SU-DHL-6 (cell line): ENCODE measurements around the gene NUBPL.
"Not testable (repeated sequence)": the region's sequence is repeated elsewhere in the genome, so short reads cannot be mapped to it uniquely, and the experiment has no call there.

Experiments used
- H2AFZ ChIP-seq: fragments of 200-600 bp; sonication (generic); 2 replicates; pipeline ENCODE4 v1.6.1; 2014; ENCODE audit warnings: low read depth, mild to moderate bottlenecking, moderate library complexity, mixed read lengths, antibody characterized with exemption, low read length; ENCODE audit not compliant: severe bottlenecking
- H3F3A ChIP-seq: fragments of 200-600 bp; shearing (Covaris generic); 2 replicates; pipeline ENCODE4 v1.6.0; 2016; ENCODE audit warnings: antibody characterized with exemption, mild to moderate bottlenecking; ENCODE audit not compliant: insufficient read depth
- H3K27ac ChIP-seq: fragments of 200-600 bp; sonication (generic); 2 replicates; pipeline ENCODE4 v1.5.1; 2016; ENCODE audit warnings: low read depth, mild to moderate bottlenecking, low read length, moderate library complexity, mixed read lengths
- H3K27me3 ChIP-seq: fragments of 200-600 bp; sonication (generic), shearing (Covaris generic); 2 replicates; pipeline ENCODE4 v1.6.0; 2014; ENCODE audit warnings: mild to moderate bottlenecking, low read length
- H3K36me3 ChIP-seq: fragments of 200-600 bp; sonication (generic); 2 replicates; pipeline ENCODE4 v1.6.1; 2014; ENCODE audit warnings: mild to moderate bottlenecking, low read length, mixed read lengths
- H3K4me2 ChIP-seq: fragments of 300-600, 200-600 bp; shearing (Covaris generic), sonication (generic); 2 replicates; pipeline ENCODE4 v1.6.0; 2014; ENCODE audit warnings: low read length, low read depth, mild to moderate bottlenecking; ENCODE audit not compliant: poor library complexity, severe bottlenecking
- H3K4me3 ChIP-seq: fragments of 200-600 bp; sonication (generic); 2 replicates; pipeline ENCODE4 v1.5.1; 2014; ENCODE audit warnings: antibody characterized with exemption, low read length, mild to moderate bottlenecking, mixed read lengths; ENCODE audit not compliant: insufficient read depth, poor library complexity, severe bottlenecking
- H3K79me2 ChIP-seq: fragments of 200-600 bp; sonication (generic); 2 replicates; pipeline ENCODE4 v1.6.1; 2014; ENCODE audit warnings: mild to moderate bottlenecking, low read length, moderate library complexity; ENCODE audit not compliant: insufficient read depth
- H3K9ac ChIP-seq: fragments of 200-600 bp; sonication (generic); 2 replicates; pipeline ENCODE4 v1.7.0; 2014; ENCODE audit warnings: mild to moderate bottlenecking, low read length
- H3K9me2 ChIP-seq: fragments of 200-600 bp; sonication (generic); replicated peaks from 2 replicates; pipeline ENCODE4 v1.6.1; 2014; ENCODE audit warnings: low read length; ENCODE audit not compliant: insufficient read depth
- H3K9me3 ChIP-seq: fragments of 200-600 bp; sonication (generic); 2 replicates; pipeline ENCODE4 v1.6.1; 2014; ENCODE audit warnings: low read length, mixed read lengths; ENCODE audit not compliant: insufficient read depth
- H4K20me1 ChIP-seq: fragments of 200-600 bp; sonication (generic); 2 replicates; pipeline ENCODE4 v1.6.1; 2014; ENCODE audit warnings: low read depth, mild to moderate bottlenecking, antibody characterized with exemption, low read length, moderate library complexity, mixed read lengths
- CTCF ChIP-seq: fragments of 200-600 bp; sonication (generic); IDR thresholded peaks from one replicate; pipeline ENCODE4 v1.5.1; 2017; ENCODE audit warnings: antibody characterized with exemption, mild to moderate bottlenecking, low read length, moderate library complexity; ENCODE audit not compliant: insufficient read depth, poor library complexity, severe bottlenecking
- EZH2phosphoT487 ChIP-seq: fragments of 200-600 bp; sonication (generic), shearing (Covaris generic); conservative IDR thresholded peaks from 2 replicates; pipeline ENCODE4 v1.6.1; 2018; ENCODE audit warnings: mild to moderate bottlenecking, antibody characterized with exemption, low read length, moderate library complexity, mixed read lengths

The NUBPL gene

GRCh38 chr14:31854508-31855075 is 293.4 kb downstream of the NUBPL start:
- Histone ChIP-seq H3K36me3 (no peaks in the 10 kb centered on the region), H3K27me3 (no peaks in the 10 kb centered on the region), H4K20me1 (no peaks in the 10 kb centered on the region), H3K27ac (no peak overlapping the region), H3K4me3 (no peak overlapping the region), H3K9me2 (no peaks in the 10 kb centered on the region), H2AFZ (no peak overlapping the region), H3K9me3 (no peaks in the 10 kb centered on the region), H3K79me2 (no peaks in the 10 kb centered on the region), H3K4me2 (no peak overlapping the region), H3K9ac (no peak overlapping the region), H3F3A (no peaks in the 10 kb centered on the region)
- no peak for TF ChIP-seq CTCF
- no peak for TF ChIP-seq EZH2phosphoT487

DNA sequence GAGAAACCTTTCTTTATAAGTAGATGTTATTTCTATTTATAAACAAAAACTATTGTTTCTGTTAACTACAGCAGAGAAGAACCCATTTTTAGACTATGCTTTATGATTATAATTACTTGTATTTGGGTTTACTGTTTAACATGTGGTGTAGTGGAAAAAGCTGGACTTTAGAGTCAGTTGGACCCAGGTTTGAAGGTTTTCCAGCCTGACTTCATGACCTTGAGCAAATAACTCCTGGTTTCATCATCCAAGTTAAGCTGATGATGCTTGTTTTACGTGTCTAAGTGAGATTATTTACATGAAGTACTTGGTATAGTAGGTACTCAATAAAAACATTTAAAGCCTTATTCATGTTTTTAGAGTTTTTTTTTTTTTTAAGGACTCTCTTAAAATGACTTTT is 294.1 kb downstream of the NUBPL start:
- TF ChIP-seq EZH2phosphoT487 (no peak), CTCF (no peak)
- H3K9ac ChIP-seq: no peak overlapping the region

DNA sequence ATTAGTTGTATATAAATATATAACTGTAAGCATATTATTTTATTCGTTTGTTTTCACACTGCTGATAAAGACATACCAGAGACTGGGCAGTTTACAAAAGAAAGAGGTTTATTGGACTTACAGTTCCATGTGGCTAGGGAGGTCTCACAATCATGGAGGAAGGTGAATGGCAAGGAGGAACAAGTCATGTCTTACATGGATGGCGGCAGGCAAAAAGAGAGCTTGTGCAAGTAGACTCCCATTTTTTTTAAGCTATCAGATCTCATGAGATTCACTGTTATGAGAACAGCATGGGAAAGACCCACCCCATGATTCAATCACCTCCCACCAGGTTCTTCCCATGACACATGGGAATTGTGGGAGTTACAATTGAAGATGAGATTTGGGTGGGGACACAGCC is 294.8 kb downstream of the NUBPL start:
- H3K36me3 ChIP-seq, H3K27ac ChIP-seq, H2AFZ ChIP-seq, H3K4me2 ChIP-seq, H3K9ac ChIP-seq, H3K9me2 ChIP-seq, H3K9me3 ChIP-seq, H3K27me3 ChIP-seq, H3K79me2 ChIP-seq, H3K4me3 ChIP-seq, H3F3A ChIP-seq, H4K20me1 ChIP-seq: not testable (repeated sequence)

More for the DNA sequence above, 294.1 kb downstream of the NUBPL start:
- Histone ChIP-seq H3K9me3 (no peaks in the 10 kb centered on the region), H3K36me3 (no peaks in the 10 kb centered on the region), H3K4me3 (no peak overlapping the region), H3K9me2 (no peaks in the 10 kb centered on the region), H3K79me2 (no peaks in the 10 kb centered on the region), H3F3A (no peaks in the 10 kb centered on the region), H3K27me3 (no peaks in the 10 kb centered on the region), H4K20me1 (no peaks in the 10 kb centered on the region), H3K4me2 (no peak overlapping the region), H3K27ac (no peak overlapping the region), H2AFZ (no peak overlapping the region)

DNA sequence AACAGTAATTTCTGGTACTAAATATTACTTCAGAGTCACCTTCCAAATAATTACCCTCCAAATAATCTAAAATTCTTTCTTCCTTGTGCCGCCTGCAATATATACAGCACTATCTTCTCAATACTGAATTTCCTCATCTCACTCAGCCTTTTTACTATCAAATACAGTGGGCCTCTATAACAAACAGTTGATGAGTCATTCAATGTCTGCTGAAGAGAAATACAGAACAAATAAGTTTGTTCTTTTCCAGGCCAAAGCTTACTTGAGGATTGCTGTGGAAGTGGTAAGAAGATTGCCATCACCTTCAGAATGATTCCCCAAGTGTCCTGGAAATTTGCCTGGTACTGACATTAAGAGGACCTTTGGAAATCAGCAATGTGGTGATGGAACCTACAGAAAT is 297.7 kb downstream of the NUBPL start:
- Histone ChIP-seq H3K27ac (no peak overlapping the region), H2AFZ (no peak overlapping the region), H4K20me1 (no peaks in the 10 kb centered on the region), H3K4me2 (no peak overlapping the region), H3K4me3 (no peak overlapping the region), H3K27me3 (no peaks in the 10 kb centered on the region), H3K9me3 (no peaks in the 10 kb centered on the region), H3K79me2 (no peaks in the 10 kb centered on the region), H3K9ac (no peak overlapping the region), H3K36me3 (no peaks in the 10 kb centered on the region), H3F3A (no peaks in the 10 kb centered on the region), H3K9me2 (no peaks in the 10 kb centered on the region)
- TF ChIP-seq EZH2phosphoT487: no peak
- TF ChIP-seq CTCF: no peak
